Activated CD8-positive, alpha-beta memory T cell treated with anti-CD3 and anti-CD28 coated beads, Interleukin-2, amount 50 U/mL, for 4 hours (primary cell): ENCODE measurements around the gene NECAB3.
"Not testable (repeated sequence)": the region's sequence is repeated elsewhere in the genome, so short reads cannot be mapped to it uniquely, and the experiment has no call there.

Experiments used
- DNase-seq: peaks from one replicate; pipeline ENCODE4 v3.0.0-alpha.2; 2020

Gene NECAB3

GRCh38 chr20:33648396-33649004, 25.7 kb downstream of the NECAB3 start:
- DNase-seq: no peak

DNA sequence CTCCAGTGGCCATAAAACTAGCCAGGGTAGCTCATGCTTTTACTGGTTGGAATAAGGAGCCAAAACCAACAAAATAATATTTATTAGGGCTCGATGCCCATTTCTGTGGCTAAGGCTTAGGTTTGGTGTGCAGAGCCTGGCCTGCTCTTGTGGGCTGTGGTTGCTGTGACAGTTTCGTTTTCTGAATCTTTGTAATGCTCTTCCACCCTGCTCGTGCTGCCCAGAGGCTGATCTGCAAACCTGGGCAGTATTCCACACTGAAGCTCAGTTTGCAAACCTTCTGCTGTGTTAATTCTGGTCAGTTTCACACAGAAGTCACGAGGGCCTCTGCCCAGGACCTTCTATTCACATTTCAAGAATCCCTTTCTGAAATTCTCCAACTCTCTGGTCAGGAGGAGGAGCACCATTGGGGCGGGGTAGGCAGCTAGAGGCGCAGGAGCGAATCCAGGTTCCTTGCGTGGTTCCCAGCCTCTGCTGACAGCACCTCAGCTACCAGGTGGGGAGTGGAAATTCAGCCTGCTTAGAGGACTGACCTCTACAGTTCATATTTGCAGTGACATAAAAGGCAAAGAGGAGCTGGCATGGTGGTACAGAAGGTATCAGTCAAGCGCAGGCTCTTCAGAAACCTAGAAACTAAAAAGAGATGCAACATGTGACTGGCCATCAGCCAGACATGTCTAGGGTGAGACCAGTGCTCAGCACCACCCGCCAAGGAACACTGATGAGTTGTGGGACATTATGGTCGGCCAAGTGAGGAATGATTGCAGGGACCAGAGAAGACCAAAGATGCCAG, 26.4 kb downstream of the NECAB3 start:
- no peak for DNase-seq

DNA sequence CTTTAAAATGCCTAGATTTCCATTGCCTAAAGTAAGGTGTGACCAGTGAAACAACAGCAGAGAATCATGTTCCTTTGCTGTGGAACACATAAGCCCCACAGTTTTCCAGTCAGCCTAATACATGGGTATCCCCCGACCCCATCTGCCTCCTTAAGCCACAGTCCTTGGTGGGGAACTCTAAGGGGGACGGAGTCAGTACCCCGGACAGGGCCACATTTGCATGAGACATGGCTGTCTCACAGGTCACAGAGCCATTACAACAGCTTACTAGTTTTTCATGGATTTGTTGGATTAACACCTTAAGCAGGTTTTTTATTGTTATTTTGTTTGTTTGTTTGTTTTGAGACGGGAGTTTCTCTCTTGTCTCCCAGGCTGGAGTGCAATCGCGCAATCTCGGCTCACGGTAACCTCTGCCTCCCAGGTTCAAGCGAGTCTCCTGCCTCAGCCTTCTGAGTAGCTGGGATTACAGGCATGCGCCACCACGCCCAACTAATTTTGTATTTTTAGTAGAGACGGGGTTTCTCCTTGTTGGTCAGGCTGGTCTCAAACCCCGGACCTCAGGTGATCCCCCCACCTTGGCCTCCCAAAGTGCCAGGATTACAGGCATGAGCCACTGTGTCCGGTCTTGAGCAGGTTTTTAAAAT, 27.1 kb downstream of the NECAB3 start:
- not testable (repeated sequence) for DNase-seq

DNA sequence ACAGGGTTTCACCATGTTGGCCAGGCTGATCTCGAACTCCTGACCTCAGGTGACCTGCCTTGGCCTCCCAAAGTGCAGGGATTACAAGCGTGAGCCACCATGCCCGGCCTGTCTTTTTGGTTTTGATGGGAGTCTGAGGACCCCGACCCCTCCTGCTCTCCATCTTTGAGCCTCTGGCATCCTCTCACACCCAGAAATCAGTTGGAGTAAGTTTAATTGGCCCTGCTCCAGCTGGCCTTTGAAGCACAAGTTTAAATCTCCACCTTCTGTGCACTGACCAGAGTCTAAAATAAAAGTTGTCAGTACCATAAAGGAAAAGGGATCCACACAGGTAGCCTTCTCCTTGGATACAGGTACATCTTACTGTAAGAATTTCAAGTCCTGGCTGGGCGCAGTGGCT, 28.0 kb downstream of the NECAB3 start:
- no peak for DNase-seq

GRCh38 chr20:33645396-33645795, 28.8 kb downstream of the NECAB3 start:
- no peak for DNase-seq

GRCh38 chr20:33645072-33645358, 29.2 kb downstream of the NECAB3 start:
- DNase-seq: no peak

GRCh38 chr20:33644313-33645071, 29.7 kb downstream of the NECAB3 start:
- no peak for DNase-seq

GRCh38 chr20:33640287-33640686, 33.9 kb downstream of the NECAB3 start:
- DNase-seq: no peak

DNA sequence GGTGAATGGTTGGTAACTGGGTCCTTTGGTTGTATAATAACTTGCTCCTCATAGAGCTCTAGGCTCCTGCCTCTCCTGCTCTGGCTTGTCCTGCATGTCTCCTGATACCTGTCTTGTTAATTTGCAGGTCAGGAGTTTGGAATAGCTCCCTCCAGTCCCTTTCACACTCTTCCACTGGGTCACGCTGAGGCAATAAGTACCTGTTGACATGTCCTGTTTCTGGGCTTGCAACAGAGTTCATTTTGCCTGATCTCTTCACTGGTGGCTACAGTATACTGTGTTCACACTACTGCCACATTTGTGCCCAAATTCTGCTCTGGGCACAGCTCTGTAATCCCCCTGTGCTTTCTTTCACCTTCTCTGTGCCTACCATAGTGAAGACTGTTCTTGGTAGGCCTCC, 37.5 kb downstream of the NECAB3 start:
- no peak for DNase-seq

GRCh38 chr20:33635341-33635740, 38.9 kb downstream of the NECAB3 start:
- DNase-seq: no peak

DNA sequence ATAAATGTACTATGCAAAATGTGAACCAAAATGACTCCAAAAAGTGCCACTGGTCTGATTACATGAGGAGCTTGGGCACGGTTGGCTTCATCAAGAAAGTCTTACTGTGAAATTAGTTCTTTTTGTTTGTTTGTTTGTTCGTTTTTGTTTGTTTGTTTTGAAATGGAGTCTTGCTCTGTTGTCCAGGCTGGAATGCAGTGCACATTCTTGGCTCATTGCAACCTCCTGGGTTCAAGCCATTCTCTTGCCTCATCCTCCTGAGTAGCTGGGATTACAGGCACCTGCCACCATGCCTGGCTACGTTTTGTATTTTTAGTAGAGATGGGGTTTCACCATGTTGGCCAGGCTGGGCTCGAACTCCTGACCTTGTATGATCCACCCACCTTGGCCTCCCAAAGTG, 42.3 kb downstream of the NECAB3 start:
- DNase-seq: not testable (repeated sequence)

GRCh38 chr20:33630507-33630906, 43.7 kb downstream of the NECAB3 start:
- DNase-seq: no peak

- no peak for DNase-seq
Measured at GRCh38 chr20:33629979-33630378, 44.2 kb downstream of the NECAB3 start.

DNA sequence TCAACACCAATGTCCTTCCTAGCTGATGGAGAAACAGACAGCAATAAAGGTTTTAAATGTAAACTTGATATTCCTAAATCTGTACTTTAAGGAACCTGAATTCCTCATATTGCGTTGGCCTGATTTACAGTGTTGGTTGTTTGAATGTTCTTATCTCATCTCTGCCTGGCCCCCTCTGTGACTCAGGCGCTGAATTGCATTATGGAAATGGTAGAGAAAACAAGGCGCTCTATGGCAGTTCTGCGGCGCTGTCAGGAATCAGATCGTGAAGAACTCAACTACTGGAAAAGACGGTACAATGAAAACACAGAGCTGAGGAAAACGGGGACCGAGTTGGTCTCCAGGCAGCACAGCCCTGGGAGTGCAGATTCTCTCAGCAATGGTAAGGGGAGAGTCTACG, 44.7 kb downstream of the NECAB3 start:
- DNase-seq: no peak

DNA sequence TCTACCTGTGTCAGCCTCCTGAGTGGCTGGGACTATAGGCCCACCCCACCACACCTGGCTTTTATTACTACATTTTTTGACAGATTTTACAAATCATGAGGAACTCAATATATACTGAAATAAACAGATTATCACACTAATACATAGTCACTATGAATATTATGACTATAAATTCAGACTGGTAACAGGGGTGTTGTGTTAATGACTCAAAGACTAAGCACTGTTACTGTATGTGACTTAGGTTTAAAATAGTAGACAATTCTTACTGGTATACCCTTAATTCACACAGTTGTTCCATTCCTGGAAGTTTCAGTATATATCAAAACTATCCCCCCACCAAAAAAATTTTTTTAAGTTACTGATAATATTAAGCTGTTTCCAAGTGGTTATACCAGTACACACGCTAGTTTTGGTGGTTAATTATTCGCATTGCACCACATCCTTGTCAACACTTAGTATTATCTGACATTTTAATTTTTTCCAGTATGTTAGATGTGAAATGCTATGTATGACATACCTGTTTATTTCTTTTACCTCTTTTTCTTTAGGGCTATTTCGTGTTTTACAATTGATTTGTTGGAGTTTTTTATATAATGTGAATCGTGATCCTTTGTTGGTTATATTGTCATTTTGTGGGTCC, 46.5 kb downstream of the NECAB3 start:
- DNase-seq: no peak

DNA sequence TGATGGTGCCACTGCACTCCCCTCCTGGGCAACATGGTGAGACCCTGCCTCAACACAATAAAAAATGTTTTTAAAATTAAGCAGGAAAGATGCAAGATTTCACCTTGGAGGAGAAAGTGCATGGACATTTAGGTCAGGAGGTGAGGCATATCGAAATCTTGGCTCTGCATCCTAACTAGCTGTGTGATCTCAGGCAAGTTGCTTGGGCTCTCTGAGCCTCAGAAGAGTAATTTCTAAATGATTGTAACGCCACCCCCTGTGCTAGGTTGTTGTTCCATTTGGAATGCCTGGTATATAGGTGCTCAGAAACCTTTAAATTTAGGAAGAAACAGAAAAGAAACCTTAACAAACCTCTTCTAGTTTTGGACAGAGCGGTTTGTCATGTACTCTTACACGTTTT, 48.0 kb downstream of the NECAB3 start:
- DNase-seq: no peak

GRCh38 chr20:33624399-33624798, 49.8 kb downstream of the NECAB3 start:
- DNase-seq: no peak

- DNase-seq: no peak
Measured at GRCh38 chr20:33622705-33623365, 51.4 kb downstream of the NECAB3 start.

GRCh38 chr20:33621717-33622400, 52.4 kb downstream of the NECAB3 start:
- DNase-seq: no peak

DNA sequence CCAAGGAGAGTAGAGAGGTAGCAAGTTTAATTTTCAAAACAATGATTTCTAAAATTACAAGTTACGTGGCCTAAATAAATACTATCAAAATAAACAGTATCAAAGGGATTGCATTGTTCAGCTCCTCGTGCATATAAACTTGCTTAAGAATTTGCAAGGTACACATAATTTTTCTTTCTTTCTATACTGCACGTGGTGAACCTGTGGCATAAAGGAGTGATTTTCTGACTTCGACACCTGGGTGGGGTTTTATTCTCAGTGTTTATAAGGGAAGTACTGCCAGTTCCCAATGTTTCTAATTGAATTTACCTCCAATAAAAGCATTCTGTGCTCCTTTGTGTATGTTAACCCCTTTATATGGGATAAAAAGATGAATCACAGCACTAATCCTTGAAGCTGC, 62.2 kb downstream of the NECAB3 start:
- DNase-seq: no peak

- DNase-seq: no peak
Measured at GRCh38 chr20:33611106-33611505, 63.1 kb downstream of the NECAB3 start.

GRCh38 chr20:33609504-33609903, 64.7 kb downstream of the NECAB3 start:
- no peak for DNase-seq
